Measurements from ENCODE around the gene DBX2. TPM values are rescaled to one million over a fixed set of nuclear protein-coding genes. Genes with fewer than 3 reads are reported as not detected.

DBX2 gene
- total RNA-seq: not detected in 2 replicates

DNA sequence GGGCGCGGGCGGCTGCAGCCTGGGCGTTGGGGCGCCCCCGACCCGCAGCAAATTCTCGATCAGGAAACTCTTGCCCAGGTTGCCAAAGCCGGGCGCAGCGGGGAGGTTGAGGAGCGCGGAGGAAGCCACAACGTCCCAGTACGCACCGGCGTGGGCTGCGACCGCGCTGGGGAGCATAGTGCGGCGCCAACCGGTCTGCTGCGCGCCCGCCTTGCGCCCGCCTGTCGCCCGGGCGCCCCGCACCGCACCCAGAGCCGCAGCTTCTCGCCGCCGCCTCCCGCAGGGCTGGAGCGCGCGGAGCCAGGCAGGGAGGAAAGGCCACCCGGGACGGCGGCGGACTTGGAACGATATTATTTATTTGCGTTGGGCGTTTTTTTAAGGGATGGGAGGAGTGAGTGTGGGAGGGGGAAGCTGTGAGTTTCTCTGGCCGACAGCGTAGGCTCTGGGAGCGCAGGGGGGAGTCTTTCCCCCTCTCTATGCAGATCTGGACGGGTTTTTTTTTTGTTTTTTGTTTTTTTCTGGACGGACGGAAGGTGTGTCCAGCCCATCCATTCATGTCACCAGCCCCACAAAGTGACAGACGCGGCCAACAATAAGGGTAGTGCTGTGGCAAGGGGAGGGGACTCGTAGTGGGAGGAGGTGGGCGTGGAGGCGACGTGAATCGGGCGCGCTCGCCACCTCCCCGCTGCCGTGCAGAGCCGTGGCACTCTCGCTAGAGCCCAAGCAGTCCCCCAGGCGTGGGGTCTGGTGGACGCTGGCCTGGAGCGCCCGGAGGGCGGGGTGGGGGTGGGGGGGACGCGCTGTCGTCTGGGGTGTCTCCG is at the start of gene DBX2:
Gene DBX2, minus strand, starts transcription at position 349 of the 821 bp plus-strand sequence. Its CDS starts 172 bp downstream, at position 177.

Other genes with a start within 250 kb of the DBX2 start
- 1.5 TPM in 1 of 2 replicates, not detected in the other for gene NELL2, start 174.8 kb downstream of the DBX2 start, total RNA-seq
- gene ANO6, start 165.0 kb upstream of the DBX2 start, total RNA-seq: 20.7 and 23.2 TPM in 2 replicates

Measured in bronchus fibroblast of lung (primary cell).